Retina (tissue), 1 donor: ENCODE data around the gene COL6A3.
"Not testable (repeated sequence)": the region's sequence is repeated elsewhere in the genome, so short reads cannot be mapped to it uniquely, and the experiment has no call there.

ENCODE experiments used
- DNase-seq: peaks from one replicate; pipeline ENCODE4 v3.0.0-alpha.2; 2016

COL6A3 gene

DNA sequence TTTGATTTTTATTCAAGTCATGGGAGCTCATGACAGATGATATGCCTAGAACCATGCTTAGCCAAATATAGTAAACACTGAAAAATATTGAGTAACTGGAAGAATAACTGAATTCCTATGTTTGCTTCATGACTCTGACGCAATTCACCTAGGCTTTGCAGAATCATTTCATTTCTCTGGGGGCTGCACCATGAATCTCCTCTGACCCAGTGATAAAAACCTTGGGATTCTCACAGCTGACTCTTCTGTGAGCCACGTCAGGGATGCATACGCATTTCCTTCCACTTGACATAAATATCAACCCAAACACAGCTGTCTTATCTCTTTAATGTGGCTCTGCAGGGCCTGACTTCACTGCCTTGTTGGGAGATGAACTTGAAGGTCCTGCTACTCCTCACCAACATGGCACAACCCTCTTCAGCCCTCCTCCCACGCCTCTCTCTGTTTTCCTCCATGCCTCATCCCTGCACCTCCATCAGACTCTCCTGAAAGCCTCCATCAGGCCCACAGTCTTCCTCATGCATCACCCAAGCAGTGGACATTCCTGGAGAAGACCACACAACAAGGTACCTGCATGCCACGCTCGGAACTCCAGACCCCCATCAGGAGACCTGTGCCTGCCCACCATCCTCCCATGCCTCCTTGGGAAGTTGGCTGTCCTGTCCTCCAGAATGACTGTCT is 29.8 kb downstream of the COL6A3 start:
- DNase-seq = no peak

DNA sequence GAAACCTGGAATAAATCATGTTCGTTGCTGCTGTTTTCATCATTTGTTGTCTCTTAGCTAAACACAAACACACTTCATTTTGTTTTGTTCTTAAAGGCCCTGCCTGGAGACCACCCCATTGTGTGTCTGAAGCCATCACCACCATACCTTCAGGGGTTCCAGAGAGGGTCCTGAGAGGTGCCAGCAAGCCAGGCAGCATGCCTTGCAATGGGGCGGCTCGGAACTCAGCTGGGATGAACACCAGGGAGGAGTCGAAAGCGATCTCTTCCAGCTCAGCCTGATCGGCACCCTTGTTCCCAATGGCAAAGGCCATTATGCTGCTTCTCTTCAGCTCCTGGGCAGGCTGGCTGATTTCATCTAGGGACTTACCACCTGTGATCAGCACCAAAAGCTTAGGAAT is 33.2 kb downstream of the COL6A3 start:
- DNase-seq = no peak

DNA sequence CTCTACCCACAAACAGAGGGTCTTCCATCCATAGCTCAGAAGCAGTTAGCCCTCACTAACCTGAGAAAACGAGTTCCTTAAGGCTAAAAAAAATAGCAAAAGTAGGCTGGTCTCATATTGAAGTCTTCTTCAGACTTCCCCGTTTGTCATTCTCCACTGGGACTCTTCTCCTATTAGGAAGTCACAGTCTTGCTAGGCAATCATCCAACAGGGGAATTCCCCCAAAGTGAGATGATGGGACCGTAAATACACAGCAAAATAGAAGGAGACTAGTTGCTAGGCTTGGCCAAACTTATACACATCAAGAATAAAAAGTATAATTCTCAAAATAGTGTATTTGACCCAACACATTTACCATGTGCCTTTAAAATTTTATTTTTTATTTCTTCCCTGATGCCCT is 34.3 kb downstream of the COL6A3 start:
- no peak for DNase-seq

DNA sequence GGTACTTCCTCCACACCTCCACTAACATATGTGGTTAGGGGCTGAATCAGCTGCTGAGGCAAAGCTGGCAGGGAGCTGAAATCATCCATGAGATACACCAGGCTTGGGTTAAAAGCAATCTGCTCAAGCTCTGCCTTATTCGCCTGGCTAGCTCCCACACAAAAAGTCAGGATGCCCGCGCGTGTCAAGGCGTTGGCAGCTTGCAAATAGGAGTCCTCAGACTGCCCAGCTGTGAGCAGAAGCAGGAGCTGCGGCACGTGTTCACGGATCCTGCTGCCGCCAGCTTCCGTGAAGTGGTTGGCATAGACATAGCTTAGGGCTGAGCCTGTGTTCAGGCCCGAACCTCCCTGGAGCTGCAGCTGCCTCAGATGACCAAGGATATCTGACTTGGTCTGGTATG is 35.3 kb downstream of the COL6A3 start:
- DNase-seq = no peak

DNA sequence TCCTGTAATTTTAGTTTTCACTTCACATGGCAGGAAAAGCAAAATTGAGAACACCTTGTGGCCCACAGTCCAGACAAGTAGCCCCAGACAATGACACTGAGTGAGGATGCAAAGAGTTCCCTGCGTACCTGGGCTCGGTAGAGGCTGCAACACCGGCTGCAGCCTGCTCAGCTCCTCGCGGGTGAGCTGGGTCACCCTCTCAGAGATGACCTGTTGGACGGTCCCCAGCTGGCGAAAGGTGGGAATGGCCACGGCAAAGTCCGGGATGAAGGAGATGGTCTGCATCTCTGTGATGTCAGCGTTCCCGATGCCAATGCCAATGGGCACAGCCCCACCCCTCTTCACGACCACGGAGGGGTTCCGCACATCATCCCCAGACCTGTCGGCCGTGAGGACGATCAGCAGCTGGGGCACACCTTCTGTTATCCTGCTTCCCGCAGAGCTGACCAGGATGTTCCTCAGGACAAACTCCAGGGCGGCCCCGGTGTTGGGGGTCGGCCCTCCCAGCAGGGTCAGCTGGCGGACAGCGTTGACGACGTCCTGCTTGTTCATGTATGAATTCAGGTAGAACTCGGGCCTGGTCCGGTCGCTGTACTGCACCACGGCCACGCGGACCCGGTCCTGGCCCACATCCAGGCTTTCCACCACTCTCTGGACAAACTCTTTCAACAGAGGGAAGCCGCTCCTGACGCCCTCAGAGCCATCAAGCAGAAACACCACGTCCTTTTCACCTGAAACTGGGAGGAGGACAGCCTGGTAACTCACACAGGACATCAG is 39.5 kb downstream of the COL6A3 start:
- no peak for DNase-seq

DNA sequence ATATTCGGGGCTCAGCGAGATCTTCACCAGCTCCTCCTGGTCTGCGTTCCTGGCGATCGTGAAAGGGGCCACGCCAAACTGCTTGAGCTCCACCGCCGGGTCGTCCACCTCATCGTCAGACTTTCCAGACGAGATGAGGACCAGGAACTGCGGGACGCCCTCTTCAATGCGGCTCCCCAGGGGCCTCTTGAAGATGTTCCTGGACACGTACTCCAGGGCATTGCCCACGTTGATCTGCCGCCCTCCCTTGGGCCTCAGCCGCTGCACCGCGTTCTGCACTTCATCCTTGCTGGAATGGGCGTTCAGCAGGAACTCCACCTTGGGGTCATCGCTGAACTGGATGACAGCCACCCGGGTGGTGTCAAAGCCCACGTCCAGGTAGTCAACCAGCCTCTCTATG is 42.1 kb downstream of the COL6A3 start:
- no peak for DNase-seq

DNA sequence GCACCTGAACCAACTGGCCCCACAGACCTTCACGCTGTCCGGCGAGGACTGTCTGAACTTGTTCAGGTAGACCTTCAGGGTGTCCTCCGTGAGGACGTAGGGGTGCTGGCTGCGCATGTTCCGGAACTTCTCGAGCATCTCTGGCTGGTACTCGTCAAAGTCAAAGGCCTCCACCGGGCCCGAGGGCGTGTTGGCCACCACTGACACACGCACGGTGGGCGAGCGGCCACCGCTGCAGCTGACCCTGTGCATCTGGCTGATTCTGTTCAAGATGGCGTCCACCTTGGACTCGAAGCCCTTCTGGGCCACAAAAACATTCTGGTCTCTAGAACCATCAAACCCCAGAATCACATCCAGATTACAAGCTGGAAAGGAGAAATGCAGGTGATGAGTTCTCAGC is 48.3 kb downstream of the COL6A3 start:
- DNase-seq = no peak

DNA sequence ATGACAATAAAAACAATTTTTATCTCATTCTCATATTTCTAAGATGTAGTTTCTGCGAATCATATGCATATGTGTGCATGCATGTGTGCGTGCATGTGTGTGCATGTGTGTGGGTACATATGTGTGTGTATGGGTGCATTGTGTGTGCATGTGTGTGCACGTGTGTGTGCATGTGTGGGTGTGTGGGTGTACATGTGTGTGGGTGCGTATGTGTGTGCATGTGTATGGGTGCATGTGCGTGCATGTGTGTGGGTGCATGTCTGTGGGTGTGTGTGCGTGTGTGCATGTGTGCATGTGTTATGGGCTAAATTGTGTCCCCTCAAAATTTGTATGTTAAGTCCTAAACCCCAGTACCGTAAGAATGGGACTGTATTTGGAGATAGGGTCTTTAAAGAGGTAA is 49.3 kb downstream of the COL6A3 start:
- no peak for DNase-seq

DNA sequence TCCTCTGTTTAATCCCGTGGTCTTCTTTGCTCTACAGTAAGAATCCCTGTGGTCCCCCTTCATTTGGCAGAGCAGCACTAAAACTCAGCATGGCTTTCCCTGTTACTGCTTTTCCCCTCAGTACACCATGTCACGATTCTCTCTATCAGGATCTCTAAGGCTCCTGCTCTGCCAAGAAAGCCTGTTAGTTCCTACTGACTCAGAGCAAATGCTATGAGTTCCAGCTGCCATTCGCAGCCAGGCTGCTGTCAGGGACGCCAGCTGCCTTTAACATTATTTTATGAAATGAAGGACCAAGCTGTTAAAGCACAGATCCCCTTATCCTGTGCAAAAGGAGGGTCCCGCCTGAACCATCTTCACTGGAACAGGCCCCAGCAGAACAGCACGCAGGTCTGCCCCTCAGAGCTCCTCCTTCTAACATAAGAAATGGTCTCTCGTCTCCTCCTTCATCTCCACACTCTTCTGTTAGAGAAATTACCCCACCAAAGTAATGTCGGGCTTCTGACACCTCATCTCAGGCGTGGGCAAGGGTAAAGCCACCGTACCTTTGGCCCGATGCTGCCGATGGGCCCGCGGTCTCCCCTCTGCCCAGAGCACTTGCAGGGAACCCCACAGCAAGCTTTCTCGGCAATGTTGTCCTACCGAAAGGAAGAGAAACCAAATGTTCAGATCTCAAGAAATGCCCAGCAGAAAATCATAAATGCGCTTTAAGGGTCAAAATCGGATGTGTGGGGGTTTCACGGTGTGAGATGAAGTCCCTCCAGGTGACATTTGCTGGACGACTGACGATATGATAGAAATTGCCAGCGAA is 52.6 kb downstream of the COL6A3 start:
- no peak for DNase-seq

DNA sequence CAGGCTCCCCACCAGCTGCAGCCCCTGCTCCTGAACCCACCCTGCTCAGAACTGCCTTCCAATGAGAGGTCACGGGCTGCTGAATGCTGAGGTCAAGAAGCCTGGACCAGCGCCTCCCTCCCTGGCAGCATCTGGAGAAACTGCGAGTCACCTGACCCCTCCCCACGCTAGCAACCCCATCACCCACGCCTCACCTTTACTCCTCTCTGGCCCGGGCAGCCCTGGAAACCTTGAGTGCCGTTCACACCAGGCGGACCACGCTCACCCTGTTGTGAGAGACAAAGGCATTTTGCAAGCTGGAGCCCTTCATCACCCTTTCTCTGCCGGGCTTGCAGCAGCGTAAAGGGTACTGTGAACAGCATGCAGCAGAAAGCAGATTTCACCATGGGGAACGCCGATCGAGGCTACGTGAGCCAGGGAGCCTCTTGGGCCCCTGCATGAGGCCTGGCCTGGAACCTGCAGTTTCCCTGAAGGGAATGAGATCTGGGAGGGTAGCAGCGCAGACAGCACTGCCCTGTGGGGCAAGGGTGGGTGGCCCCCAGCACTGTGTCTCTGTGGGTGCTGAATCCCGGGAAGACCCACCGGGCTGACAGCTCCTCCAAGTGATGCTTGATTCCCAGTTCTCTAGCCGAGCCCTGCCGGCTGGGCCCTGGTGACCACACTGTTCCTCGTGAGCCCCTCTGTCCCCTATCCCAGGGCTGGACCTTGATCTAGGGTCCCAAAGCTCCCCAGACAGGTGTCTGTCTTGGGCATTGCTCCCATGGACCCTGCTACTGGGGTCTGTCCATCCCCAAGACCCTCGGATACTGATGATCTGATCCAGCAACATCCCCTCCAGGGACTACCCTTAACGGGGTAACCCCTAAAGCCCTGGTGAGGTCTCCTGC is 53.8 kb downstream of the COL6A3 start:
- no peak for DNase-seq

DNA sequence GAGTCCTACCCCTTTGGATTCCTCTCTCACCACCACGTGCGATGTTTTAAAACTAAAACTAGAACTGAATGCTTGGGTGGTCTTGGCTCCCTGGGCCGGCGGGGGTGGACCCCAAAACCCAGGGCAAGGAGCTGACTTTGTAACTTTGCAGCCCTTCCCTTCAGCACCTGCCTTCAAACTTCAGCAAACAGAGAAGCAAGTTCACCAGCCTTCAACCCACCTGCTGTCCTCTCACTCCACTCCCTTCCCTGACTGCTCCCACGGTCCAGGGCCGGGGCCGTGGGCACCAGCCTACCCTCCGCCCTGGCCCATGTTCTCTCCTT is 54.5 kb downstream of the COL6A3 start:
- no peak for DNase-seq

DNA sequence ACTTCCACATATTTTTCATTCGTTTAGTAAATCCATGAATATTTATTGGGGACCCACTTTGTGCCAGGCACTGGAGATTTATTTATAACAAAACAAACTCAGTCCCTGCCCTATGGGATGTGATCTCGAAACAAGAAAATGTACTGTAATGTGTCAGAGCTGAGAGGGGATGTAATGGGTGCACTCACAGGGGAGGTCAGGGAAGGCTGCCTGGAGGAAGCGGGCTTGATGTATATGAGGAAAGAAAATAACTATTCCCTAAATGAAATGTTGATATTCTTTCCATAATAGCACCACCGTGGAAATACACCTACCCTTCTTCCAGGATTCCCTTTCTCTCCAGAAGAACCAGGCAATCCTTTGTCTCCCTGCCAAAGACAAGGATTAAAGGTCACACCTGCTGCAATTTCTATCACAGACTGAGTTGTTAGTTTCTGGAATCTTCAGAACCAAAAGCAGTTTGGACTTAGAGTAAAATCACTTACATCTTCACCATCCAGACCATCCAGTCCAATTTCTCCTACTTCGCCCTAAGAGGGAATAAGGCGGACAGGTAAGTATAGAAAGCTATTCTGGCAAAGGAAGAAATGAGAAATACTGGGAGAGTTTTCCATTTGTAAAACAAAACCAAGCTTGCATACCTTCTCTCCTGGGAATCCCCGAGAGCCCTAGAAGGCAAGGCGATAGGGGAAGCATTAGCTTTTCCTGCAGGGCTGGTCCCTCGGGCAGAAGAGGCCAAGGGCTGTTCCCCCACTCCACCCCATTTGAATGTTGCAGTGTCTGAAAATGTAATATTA is 55.0 kb downstream of the COL6A3 start:
- no peak for DNase-seq

DNA sequence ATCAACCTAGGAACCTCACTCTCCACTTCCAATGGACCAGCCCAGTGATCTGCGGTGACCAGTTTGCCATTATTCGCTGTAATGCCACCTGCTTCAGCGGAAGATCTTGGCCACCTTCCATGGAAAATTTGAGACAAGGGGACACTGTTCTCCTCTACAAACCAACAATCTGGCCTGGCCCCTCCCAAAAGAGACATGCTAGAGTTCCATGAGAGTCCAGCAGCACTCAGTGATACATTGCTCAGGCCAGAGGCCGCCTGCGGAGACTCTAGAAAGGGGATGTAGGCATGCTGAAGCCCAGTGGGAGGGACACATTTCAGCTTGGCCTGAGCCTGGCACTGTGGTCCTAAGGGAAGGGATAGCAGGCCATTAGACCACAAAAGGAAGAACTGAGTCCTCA is 58.3 kb downstream of the COL6A3 start:
- no peak for DNase-seq

DNA sequence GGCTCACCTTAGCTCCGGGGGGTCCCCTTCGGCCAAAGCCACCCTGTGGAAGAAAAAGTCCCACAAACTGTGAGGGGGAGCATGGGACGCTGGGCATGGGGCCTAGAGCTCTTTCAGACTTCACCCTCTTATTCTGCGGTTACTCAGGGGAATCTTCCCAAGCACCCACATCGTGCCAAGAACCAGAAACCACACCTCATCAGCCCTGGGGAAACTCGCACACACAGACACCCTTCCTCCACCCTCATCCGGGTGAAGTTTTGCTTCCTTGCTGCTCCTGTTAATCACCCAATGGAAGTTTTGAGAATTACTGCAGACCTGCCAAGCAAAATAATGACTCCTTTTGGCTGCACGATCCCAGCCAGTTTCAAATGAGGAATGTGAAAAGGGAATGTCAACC is 59.1 kb downstream of the COL6A3 start:
- DNase-seq = no peak

DNA sequence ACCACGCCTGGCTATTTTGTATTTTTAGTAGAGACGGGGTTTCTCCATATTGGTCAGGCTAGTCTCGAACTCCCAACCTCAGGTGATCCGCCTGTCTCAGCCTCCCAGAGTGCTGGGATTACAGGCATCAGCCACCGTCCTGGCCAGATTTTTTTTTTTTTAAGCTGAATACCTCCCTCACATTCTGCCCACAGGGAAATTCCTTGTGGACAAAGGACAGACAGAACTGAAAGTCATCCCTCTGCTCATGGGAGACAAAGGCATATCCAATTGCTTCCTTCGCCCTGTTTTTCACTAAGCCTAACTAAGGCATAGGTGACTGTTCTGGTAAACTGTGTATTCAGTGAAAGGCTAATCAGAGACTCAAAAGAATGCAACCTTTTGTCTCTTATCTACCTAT is 59.8 kb downstream of the COL6A3 start:
- not testable (repeated sequence) for DNase-seq

DNA sequence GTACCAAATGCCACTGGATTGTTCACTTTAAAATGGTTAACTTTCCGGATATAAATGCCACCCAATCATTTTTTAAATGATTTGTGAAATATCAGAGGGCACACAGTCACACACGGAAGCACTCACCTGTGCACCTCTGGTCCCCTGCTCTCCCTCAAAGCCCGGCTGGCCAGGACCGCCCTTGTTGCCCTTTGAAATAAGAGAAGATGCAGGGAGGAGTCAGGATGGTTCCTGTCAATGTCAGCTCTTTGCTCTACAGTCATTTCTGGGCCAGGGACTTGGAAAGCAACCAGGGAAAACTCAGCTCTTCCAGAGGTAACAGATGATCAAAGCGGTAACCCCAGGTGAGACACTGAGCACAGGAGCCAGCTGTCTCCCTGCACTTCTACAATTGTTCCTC is 60.7 kb downstream of the COL6A3 start:
- no peak for DNase-seq

DNA sequence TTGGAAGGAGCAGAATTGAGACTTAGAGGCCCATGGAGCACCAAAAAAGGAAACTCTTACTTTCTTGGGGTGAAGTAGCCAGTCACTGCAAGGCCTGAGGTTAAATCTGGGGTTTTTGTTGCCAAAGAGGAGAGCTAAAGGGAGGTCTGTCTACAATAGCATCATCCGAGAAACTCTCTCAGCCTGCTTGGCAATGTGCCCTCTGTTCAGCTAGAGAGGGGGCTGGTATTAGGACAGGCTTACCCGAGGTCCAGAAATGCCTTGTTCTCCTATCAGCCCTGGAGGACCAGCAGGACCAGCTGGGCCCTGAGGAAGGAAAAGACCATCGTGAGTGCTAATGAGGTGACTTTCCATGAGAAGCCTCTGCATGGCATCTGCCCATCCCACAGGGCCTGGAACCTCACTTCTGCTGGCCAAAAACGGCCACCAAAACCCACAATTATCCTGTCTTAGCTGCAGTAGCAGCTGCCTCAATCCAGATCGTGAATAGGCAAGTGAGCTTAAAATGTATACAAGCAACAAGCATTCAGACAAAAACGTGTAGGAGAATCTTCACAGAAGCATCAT is 61.6 kb downstream of the COL6A3 start:
- DNase-seq = no peak

DNA sequence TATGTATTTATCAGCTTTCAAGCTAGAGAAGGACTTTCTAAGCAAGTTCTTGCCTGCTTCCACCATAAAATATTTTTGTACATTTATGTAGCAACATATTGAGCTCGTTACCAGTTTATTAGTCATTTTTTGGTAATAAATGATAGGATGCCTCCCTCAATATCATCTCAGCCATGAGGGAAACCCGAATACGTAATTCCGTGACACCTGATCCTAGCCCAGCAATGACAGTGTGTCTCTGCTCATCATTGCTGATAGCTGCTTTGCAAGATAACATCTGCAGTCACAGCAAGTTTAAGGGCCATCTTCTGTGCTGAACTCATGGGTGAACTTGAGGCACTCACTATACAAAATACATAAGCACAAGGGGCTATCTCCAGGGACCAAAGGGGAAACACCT is 62.2 kb downstream of the COL6A3 start:
- no peak for DNase-seq

DNA sequence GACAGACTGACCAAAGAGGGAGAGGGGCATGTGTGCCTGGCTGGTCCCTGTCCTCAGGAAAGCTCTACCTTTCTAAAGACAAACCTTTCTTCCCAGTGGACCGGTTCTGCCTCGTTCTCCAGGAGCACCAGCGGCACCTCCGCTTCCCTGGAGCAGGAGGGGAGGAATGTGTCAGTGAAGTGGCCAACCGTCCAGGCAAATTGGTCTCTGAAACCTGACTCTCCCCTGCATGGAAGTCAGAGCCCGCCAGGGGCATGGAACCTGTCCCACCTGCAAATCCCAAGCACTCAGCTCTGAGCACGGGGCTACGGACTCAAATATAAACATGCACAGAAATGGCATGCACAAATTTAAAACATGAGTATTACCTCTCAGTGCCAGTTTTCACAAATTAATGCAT is 62.9 kb downstream of the COL6A3 start:
- DNase-seq = no peak

DNA sequence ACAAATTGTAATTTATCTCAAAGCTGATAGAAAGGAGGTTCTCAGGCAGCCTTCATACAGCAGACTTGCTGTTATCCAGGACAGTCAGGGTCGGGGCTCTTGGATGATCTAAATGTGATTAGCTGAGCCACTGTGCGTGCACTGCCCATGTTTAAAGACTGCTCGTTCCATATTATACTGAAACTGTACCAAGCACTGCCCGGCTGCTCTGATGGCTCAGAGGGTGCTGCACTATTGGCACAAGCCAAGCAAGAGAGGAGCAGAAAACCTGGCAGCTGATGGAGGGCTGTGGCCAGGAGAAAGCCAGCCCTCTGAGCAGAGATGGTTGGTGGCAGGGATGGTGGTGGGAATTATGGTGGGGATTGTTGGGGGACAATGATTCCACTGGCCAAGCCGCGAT is 63.4 kb downstream of the COL6A3 start:
- no peak for DNase-seq

DNA sequence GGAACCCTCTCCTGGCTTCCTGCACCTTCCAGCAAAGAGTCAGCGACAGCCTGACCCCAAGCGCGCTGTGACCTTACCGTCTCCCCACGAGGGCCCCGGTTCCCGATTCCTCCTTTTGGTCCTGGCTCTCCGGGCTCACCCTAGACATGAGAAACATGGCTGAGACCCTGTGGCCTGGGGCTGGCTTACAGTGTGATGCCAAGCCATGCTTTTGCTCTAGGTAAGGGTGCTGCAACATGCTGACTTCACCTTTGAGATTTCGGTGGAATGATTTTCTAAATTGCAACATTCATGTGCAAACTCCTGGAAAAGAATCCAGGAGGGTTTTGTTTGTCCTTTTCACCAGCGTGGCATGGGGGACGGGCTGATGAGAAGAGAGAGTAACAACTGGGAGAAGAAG is 63.9 kb downstream of the COL6A3 start:
- DNase-seq = no peak
